Spleen (tissue), 11 donors: ENCODE results near the gene MUC5B. TPM values are rescaled to one million over a fixed set of nuclear protein-coding genes. Genes with fewer than 3 reads are reported as not detected.

Experiments used
- DNase-seq: peaks from one replicate; pipeline ENCODE4 v3.0.0-alpha.2; 2020
- H3K27ac ChIP-seq, 8 donors: fragments of 200-600 bp; sonication (generic) in 7 of 8; 1 replicate in 4 of 8; 2 replicates in 4 of 8; pipeline versions ENCODE4 v1.5.0 to v1.8.0; 2016 to 2021; ENCODE audit warnings: inconsistent platforms in 4 of 8, mild to moderate bottlenecking in 4 of 8, moderate library complexity in 1 of 8
- H3K27me3 ChIP-seq, 7 donors: fragments of 200-600 bp; sonication (generic) in 6 of 7; replicated peaks in 1 of 7; 1 replicate in 4 of 7; 2 replicates in 3 of 7; pipeline versions ENCODE4 v1.5.0 to v1.8.0; 2016 to 2021; ENCODE audit warnings: inconsistent platforms in 3 of 7, mild to moderate bottlenecking in 1 of 7
- H3K36me3 ChIP-seq, 6 donors: fragments of 200-600 bp; sonication (generic) in 5 of 6; 1 replicate in 4 of 6; 2 replicates in 2 of 6; pipeline versions ENCODE4 v1.5.0 to v1.8.0; 2016 to 2021; ENCODE audit warnings: inconsistent platforms in 2 of 6
- H3K4me1 ChIP-seq, 6 donors: fragments of 200-600 bp; sonication (generic) in 5 of 6; 1 replicate in 3 of 6; 2 replicates in 3 of 6; pipeline versions ENCODE4 v1.5.0 to v1.8.0; 2016 to 2021; ENCODE audit warnings: inconsistent platforms in 3 of 6
- H3K4me3 ChIP-seq, 8 donors: fragments of 200-600 bp; sonication (generic) in 7 of 8; 1 replicate in 4 of 8; 2 replicates in 4 of 8; pipeline versions ENCODE4 v1.5.0 to v1.8.0; 2016 to 2021; ENCODE audit warnings: inconsistent platforms in 4 of 8, mild to moderate bottlenecking in 4 of 8, moderate library complexity in 2 of 8
- H3K9me3 ChIP-seq, 8 donors: fragments of 200-600 bp; sonication (generic) in 7 of 8; 1 replicate in 4 of 8; 2 replicates in 4 of 8; pipeline versions ENCODE4 v1.5.0 to v1.8.0; 2016 to 2021; ENCODE audit warnings: inconsistent platforms in 4 of 8
- CTCF ChIP-seq, 11 experiments: fragments of 200-600 bp in 7 of 11; fragments of 450-650 bp in 4 of 11; sonication (generic) in 4 of 11; IDR thresholded peaks in 8 of 11; conservative IDR thresholded peaks in 3 of 11; 1 replicate in 7 of 11; 2 replicates in 4 of 11; pipeline versions ENCODE4 v1.4.0 to v1.8.0; 2016 to 2021; ENCODE audit warnings: antibody characterized with exemption in 11 of 11, inconsistent platforms in 4 of 11, mild to moderate bottlenecking in 1 of 11
- POLR2A ChIP-seq, 3 donors: fragments of 450-650 bp; IDR thresholded peaks; one replicate each; pipeline ENCODE4 v1.5.1; 2017; ENCODE audit warnings: antibody characterized with exemption in 3 of 3, mild to moderate bottlenecking in 1 of 3
- POLR2AphosphoS5 ChIP-seq, 3 donors: sonication (generic); formaldehyde crosslinking; IDR thresholded peaks; one replicate each; pipeline ENCODE4 v1.5.1; 2017; ENCODE audit warnings: antibody characterized with exemption in 3 of 3
- WGBS, 5 donors: extraction: QIAGEN DNeasy Blood & Tissue Kit in 3 of 5; methylation state at CpG; one replicate each; pipeline versions ENCODE4 v1.1.5 to v1.1.7; 2013 to 2018; 5-methylcytosine and 5-hydroxymethylcytosine counted together
- intact Hi-C: fragments of 100-400 bp; cut with DNase I; formaldehyde crosslinking; loops from one replicate; pipeline ENCODE4 v1.15.0; 2023; ENCODE audit warnings: low total_unique reads
- polyA plus RNA-seq, 3 donors: library from polyadenylated mRNA; stranded (reverse); fragments of 200-250 nt; gene quantifications; one replicate each; pipeline ENCODE4 v1.2.1, GENCODE V29; 2013
- total RNA-seq, 7 donors: library from RNA; depleted of rRNA in 3 of 7; stranded (reverse); fragments of >200 nt in 3 of 7; fragmentation: NEBNext Ultra II Directional in 4 of 7; extraction: Animal tissue kit (Norgen Biotek cat#: 25700) in 4 of 7; gene quantifications; one replicate each; pipeline versions ENCODE4 v1.1.0 to v1.2.1, GENCODE V29; 2016 to 2021
- donor health status: healthy with polysubstance abuse.
- donor health status: DM: no; HTN: no; CAD: no; lungs with moderate emphysema.
- donor health status: DM: no; HTN: no; CAD: no.
- donor health status: Bipolar disorder and iron deficiency.
- donor health status: healthy.
- donor health status: DM: no; HTN: no; CAD: no.
- donor health status: DM: yes; HTN: yes; CAD: no.

MUC5B gene
- total and polyA plus RNA-seq, 10 donors: under 0.01 to 0.09 (median under 0.01) TPM; not detected in 7

GRCh38 chr11:1202154-1202775 is 20.6 kb upstream of the MUC5B start:
- Histone ChIP-seq H3K27me3 (peaks cover 0 to 65% (median 25%) of the 10 kb centered on the region in 7 donors), H3K4me3 (no peak overlapping the region), H3K27ac (no peak overlapping the region), H3K36me3 (no peaks in the 10 kb centered on the region), H3K9me3 (no peaks in the 10 kb centered on the region), H3K4me1 (peaks cover 0 to 10% (median 8%) of the 10 kb centered on the region in 6 donors)
- TF ChIP-seq POLR2A (IDR thresholded peaks at IDR 0.05) (no peak), CTCF (IDR thresholded peaks at IDR 0.05 in 8 of 11, conservative IDR thresholded peaks at IDR 0.05 in 3 of 11) (no peak), POLR2AphosphoS5 (IDR thresholded peaks at IDR 0.05) (no peak)
- 53 to 63% (median 55%) methylated on average over 7 to 18 of the region's 18 CpGs for WGBS, 5 donors
- intact Hi-C loops: loop anchor here (5.0 to 10.0 kb wide), 2 partner anchors 315 to 373 kb away; partner anchors contain the start of gene DUSP8
- DNase-seq: peak; percentile 71

- Histone ChIP-seq H3K4me3 (no peak overlapping the region), H3K27ac (no peak overlapping the region), H3K36me3 (no peaks in the 10 kb centered on the region), H3K9me3 (no peaks in the 10 kb centered on the region), H3K27me3 (peaks cover 0 to 58% (median 19%) of the 10 kb centered on the region in 7 donors), H3K4me1 (peaks cover 0 to 10% (median 8%) of the 10 kb centered on the region in 6 donors)
- peak; percentile 82 to 98 (median 95) for TF ChIP-seq CTCF (IDR thresholded peaks at IDR 0.05 in 8 of 11, conservative IDR thresholded peaks at IDR 0.05 in 3 of 11)
- TF ChIP-seq POLR2A (IDR thresholded peaks at IDR 0.05): no peak
- TF ChIP-seq POLR2AphosphoS5 (IDR thresholded peaks at IDR 0.05): peak; percentile 20 to 46 (median 35)
- 15 to 36% (median 25%) methylated on average over 14 to 32 of the region's 32 CpGs for WGBS, 5 donors
- DNase-seq: peak; percentile 91
- intact Hi-C loops: loop anchor here (5.0 to 10.0 kb wide), 2 partner anchors 314 to 372 kb away; partner anchors contain the start of gene DUSP8
Measured at GRCh38 chr11:1202776-1203504, 19.9 kb upstream of the MUC5B start.

- 71 to 90% (median 76%) methylated on average over 2 to 30 of the region's 30 CpGs for WGBS, 5 donors
- intact Hi-C loops: loop anchor here (5.0 to 10.0 kb wide), 2 partner anchors 314 to 371 kb away; partner anchors contain the start of gene DUSP8
- no peak for TF ChIP-seq POLR2AphosphoS5 (IDR thresholded peaks at IDR 0.05)
- TF ChIP-seq POLR2A (IDR thresholded peaks at IDR 0.05): no peak
- peak in 1 of 11 experiments; percentile 20 for TF ChIP-seq CTCF (IDR thresholded peaks at IDR 0.05 in 8 of 11, conservative IDR thresholded peaks at IDR 0.05 in 3 of 11)
- Histone ChIP-seq H3K9me3 (no peaks in the 10 kb centered on the region), H3K4me3 (no peak overlapping the region), H3K27ac (no peak overlapping the region), H3K27me3 (peaks cover 0 to 50% (median 18%) of the 10 kb centered on the region in 7 donors), H3K36me3 (no peaks in the 10 kb centered on the region), H3K4me1 (peaks cover 0 to 10% (median 8%) of the 10 kb centered on the region in 6 donors)
- peak; percentile 71 for DNase-seq
Measured at GRCh38 chr11:1203505-1204271, 19.2 kb upstream of the MUC5B start.
